T-helper 9 cell (primary cell): ENCODE measurements around the gene IDH2.
A peak's percentile ranks its signal among the peaks of the same experiment; 100 is the strongest.
"Not testable (repeated sequence)": the region's sequence is repeated elsewhere in the genome, so short reads cannot be mapped to it uniquely, and the experiment has no call there.

Source experiments
- DNase-seq: peaks from one replicate; pipeline ENCODE4 v3.0.0-alpha.2; 2020
- total RNA-seq, 2 donors: gene quantifications; one replicate each; lab custom pipeline; 2026; lab: John Stamatoyannopoulos, UW

IDH2 gene
- total RNA-seq: 58.4 to 67.9 reads per million in 2 donors

DNA sequence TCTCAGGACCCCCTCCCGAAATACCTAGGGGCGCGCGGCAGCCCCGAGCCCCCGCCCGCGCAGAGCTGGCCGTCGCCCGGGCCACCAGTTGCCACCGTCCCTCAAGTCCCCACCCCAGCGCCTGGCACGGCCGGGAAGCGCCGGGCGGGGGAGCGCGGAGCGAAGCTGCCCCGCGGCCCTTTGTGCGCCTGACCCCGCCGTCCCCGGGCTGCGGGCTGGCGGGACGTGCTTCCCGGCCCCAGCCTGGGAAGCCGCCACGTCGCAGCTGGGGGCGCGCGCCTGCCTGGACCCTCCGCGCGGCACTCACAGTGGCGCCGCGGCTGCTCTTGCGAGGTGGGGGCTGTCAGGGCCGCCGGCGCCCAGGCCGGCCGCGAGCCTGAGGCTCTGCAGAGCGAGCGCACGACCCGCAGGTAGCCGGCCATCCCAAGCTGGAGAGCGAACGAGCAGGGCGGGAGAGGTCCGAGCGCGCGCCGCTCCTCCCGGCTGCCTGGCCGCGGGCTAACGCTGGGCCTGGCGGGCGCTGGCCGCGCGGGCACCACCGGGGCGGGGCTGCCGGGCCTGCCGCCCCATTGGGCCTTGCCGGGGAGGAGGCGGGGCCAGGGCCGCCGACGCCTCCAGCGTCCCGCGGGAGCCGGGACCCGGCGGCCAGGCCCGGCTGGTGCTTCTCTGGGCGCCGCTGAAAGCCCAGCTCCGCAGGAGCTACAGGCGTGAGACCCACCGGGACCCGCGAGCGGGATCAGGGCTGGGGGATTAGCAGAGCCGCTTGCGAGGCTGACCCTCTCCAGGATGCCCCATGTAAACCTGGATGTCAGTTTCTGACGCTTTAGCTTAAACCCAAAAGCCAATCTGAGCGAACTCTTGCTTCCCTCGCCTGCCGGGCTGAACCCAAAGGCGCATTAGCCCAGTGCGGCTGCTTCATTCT lies at the start of gene IDH2:
Gene IDH2 (minus strand): TSS at position 500 of the 922 bp plus-strand sequence. CDS start 78 bp downstream, at position 422.
- DNase-seq: peak; percentile 59

DNA sequence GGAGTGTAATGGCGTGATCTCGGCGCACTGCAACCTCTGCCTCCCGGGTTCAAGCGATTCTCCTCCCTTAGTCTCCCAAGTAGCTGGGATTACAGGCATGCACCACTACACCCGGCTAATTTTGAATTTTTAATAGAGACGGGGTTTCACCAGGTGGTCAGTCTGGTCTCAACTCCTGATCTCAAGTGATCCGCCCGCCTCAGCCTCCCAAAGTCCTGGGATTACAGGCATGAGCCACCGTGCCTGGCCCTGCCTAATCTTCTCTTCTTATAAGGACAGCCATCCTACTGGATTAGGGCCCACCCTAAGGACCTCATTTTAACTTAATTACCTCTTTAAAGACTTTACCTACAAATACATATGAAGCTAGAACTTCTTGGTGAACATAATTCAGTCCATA lies 48.3 kb upstream of the IDH2 start:
- DNase-seq: not testable (repeated sequence)

DNA sequence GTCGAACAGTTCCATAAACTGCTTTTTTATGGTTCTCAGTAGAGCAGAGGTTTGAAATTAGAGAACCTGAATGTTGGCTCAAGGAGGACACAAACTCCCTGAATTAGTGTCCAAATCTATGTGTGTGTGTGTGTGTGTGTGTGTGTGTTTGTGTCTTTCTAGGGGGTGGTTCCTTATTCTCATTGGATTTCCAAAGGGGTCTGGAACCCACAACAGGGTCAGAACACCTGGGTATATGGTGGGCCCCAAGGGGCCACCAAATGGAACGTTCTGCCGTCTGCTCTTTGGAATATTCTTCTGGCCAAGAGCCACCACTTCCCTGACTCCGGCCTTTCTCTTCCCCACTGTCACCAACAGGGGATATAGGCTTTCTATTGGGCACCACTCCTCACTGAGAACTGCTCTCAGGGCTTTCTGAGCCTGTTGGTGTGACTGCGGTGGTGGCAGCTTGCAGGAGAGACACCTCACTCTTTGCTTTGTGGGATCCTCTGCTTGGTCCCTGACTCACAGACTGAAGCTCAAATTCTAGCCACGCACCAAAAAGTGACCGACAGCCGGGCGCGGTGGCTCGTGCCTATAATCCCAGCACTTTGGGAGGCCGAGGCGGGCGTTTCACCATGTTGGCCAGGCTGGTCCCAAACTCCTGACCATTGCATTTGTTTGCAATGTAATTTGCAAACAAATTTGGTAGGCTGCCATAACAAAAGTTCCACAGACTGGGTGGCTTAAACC lies 47.5 kb upstream of the IDH2 start:
- DNase-seq: no peak

DNA sequence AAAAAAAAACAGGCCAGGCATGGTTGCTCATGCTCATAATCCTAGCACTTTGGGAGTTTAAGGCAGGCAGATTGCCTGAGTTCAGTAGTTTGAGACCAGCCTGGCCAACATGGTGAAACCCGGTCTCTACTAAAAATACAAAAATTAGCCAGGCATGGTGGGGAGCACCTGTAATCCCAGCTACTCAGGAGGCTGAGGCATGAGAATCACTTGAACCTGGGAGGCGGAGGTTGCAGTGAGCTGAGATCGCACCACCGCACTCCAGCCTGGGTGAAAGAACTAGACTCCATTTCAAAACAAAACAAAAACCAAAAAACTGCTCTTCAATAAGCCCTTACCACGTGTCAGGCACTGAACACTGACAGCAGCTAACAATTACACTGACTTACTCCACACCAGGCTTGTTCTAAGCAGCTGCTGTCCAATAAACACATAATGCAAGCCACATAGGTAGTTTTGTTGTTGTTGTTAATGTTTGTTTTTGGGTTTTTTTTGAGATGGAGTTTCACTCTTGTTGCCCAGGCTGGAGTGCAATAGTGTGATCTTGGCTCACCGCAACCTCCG lies 44.0 kb upstream of the IDH2 start:
- not testable (repeated sequence) for DNase-seq

DNA sequence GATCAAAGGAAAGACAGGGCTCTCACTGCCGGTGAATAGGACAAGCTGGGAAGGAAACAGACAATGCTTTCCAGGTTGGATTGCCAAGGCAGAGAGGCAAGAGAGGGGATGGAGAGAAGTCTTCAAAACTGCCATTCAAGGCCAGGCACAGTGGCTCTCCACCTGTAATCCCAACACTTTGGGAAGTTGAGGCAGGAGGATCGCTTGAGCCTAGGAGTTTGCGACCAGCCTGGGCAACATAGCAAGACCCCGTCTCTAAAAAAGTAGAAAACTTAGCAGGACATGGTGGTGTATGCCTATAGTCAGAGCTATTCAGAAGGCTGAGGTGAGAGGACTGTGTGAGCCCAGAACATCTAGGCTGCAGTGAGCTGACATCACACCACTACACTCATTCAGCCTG lies 43.5 kb upstream of the IDH2 start:
- DNase-seq: no peak

GRCh38 chr15:90145259-90145658 lies 43.0 kb upstream of the IDH2 start:
- no peak for DNase-seq

GRCh38 chr15:90143166-90143655 lies 40.9 kb upstream of the IDH2 start:
- DNase-seq: peak; percentile 43

DNA sequence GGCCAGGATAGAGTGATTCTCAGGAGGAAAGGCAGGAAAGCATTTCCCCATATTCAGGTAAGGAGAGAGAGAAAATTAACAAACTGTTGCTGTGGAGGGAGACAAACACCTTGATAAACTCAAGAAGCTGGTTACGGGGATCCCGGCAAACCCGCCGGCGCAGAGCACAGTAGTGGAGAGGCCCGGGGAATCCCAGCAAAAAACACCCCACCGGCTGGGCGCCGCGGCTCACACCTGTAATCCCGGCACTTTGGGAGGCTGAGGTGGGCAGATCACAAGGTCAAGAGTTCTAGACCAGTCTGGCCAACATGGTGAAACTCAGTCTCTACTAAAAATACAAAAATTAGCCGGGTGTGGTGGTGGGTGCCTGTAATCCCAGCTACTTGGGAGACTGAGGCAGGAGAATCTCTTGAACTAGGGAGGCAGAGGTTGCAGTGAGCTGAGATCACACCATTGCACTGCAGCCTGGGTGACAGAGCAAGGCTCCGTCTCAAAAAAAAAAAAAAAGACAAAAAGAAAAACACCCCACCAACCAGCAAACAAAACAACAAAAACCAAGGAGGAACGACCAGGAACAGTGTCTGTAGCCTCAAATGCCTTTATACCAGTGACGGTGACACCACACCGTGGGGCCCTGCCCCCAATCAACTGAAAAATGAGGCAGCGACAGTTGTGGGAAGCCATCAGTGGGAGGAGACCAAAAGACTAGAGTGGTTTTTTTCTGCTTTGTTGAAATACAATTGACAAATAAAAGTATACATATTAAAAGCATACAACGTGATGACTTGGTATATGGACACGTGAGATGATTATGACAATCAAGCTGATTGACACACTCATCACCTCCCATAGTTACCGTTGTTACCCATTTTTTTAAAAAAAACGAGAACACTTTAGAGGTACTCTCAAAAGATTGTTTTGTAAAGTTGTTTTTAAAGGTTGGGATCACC lies 40.2 kb upstream of the IDH2 start:
- DNase-seq: peak; percentile 29

DNA sequence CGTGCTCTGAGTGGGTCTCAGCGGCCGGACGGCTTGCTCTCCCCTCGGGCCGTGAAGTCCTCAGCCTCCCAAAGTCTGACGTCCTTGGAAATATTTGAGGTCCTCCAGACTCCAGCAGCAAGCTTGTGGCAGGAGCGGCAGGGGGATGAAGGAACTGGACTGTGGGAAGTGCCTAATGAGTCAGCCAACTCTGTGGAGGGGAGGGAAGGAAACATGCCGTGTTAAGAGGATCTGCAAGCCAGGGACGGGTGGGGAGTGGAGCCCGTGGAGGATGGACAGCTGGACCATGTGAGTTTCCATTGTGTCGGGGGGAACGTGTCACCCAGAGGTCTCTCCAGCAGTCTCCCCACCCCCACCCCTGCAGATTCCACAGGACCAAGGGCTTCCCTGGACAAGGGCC lies 39.4 kb upstream of the IDH2 start:
- DNase-seq: no peak

DNA sequence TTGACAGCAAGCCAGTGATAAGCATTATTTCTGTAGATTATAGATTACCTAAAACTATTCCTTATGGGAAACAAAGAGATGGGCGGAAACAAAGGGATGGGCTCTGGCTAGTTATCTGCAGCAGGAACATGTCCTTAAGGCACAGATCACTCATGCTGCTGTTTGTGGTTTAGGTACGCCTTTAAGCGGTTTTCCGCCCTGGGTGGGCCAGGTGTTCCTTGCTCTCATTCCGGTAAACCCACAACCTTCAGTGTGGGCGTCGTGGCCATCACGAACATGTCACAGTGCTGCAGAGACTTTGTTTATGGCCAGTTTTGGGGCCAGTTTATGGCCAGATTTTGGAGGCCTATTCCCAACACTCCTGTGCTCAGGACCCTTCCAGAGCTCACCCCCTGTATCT lies 37.3 kb upstream of the IDH2 start:
- DNase-seq: not testable (repeated sequence)

GRCh38 chr15:90138071-90138833 lies 36.0 kb upstream of the IDH2 start:
- no peak for DNase-seq

GRCh38 chr15:90132437-90132836 lies 30.2 kb upstream of the IDH2 start:
- no peak for DNase-seq

DNA sequence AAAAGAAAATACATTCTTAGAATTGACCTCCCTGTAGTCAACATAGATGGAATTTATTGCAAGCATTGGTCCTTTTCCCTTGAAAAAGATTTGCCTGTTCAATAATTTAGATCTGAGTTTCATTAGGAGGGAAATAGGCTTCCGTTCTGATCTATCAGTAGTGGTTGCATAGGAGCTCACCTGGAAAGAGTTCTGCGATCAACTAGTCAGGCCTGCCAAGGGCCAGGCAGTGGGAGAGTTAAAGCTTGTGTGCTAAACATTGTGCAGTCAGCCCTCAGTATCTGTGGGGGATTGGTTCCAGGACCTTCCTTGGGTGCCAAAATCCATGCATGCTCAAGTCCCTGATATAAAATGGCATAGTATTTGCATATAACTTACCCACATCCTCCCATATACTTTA lies 29.6 kb upstream of the IDH2 start:
- DNase-seq: no peak

GRCh38 chr15:90130291-90130690 lies 28.0 kb upstream of the IDH2 start:
- no peak for DNase-seq

DNA sequence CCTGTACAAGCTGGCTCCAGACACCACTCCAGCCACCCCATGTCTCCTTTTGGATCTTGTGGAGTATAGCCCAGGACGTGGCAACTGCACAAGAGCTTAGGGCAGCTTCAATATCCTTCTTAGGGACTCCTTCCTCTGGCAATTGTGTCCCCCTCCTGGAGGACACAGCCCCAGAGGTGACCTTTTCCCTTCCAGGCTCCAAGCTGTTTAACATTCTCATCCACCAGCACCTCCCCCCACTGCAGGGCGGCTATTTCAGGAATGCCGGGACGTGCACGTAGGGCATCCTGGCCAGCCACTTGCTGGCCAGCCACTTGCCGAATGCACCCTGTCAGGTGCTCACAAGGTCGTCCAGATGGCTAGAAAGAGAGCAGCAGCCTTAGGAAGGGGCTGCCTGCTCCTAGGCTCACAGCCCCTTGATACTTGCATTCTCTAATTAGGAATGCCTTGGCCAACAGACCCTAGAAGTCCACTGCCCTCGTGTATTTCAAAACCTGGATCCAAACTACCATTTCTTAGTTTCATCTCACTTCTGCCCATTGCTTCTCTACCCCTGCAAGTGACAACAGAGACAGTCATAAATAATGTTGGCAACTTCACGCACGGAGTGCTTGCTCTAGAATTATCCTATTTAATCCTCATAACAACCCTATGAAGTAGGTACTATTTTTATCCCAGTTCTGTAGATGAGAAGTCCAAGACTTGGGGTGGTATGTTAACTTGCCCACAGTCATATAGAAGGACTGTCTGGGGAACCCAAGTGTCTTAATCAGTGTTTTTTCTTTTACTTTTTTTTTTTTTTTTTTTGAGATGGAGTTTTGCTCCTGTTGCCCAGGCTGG lies 24.5 kb upstream of the IDH2 start:
- DNase-seq: no peak

DNA sequence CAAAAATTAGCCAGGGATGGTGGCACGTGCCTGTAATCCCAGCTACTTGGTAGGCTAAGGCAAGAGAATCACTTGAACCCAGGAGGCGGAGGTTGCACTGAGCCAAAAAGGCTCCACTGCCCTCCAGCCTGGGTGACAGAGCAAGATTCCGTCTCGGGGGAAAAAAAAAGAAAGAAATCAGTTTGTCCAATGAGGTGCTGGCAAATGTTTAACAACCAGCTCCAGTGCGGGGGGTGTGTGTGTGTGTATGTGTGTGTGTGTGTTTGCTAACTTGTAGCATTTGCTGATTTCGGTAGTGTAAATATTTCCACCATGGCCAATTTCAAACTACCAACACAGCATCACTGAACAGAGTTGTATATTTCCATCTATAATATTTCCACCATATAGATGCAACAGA lies 23.8 kb upstream of the IDH2 start:
- DNase-seq: no peak

DNA sequence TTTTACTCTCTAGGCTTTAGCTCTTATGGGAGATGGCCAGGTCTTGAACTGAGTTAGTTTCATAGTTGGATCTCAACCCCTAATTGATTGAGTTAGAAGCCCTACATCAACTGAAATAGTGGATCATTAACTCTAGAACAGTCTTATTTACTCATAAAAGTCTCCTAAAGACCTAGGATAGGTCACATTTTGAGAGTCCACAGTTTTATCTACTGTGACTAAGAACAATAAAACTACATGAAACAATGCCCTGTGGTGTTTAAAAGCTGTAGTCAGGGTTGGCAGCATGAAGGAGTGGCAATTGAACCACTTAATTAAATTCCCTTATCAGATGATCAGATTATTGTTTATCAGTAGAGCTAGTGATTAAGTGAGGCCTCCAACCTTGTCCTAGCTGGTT lies 22.2 kb upstream of the IDH2 start:
- DNase-seq: no peak

DNA sequence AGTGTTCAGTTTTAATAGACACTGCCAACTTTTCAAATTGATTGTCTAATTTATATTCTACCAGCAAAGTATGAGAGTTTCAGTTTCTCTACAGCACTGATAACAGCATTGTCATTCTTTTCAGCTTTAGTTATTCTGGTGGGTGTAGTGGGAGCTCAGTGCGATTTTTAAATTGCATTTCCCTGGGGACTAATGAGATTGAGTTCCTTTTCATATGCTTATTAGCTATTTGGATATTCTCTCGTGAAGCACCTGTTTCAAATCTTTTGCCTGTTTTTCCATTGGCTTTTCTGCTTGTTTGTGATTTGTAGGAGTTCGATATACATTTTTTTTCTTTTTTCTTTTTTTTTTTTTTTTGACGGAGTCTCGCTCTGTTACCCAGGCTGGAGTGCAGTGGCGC lies 18.8 kb upstream of the IDH2 start:
- DNase-seq: no peak

GRCh38 chr15:90119367-90119766 lies 17.1 kb upstream of the IDH2 start:
- DNase-seq: no peak

DNA sequence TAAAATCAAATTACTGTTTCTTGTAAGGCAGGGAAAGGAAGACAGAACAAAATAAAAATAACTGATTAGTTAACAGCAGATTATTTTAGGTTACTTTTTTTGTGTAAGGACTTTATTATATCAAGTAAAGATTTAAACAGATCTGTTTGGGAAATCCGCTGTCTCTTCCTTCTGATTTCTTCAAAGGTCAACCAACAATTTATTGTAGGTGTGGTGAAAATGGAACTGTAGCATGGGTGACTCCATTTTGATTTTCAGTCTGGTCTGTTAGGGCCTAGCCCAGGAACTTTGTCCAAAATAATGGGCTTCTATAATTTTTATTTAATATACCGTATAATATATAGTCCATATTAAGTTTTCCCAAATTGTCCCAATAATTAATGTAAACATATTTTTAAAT lies 13.5 kb upstream of the IDH2 start:
- no peak for DNase-seq
